Stimulated activated CD8-positive, alpha-beta memory T cell treated with anti-CD3 and anti-CD28 coated beads, Interleukin-15, amount 100 ng/mL, for 48 hours (primary cell): ENCODE data around the gene NUBPL.
"Not testable (repeated sequence)": the region's sequence is repeated elsewhere in the genome, so short reads cannot be mapped to it uniquely, and the experiment has no call there.

ENCODE experiments used
- DNase-seq, 2 donors: peaks; one replicate each; pipeline ENCODE4 v3.0.0-alpha.2; 2020; ENCODE audit warnings: low read depth in 2 of 2

The NUBPL gene

DNA sequence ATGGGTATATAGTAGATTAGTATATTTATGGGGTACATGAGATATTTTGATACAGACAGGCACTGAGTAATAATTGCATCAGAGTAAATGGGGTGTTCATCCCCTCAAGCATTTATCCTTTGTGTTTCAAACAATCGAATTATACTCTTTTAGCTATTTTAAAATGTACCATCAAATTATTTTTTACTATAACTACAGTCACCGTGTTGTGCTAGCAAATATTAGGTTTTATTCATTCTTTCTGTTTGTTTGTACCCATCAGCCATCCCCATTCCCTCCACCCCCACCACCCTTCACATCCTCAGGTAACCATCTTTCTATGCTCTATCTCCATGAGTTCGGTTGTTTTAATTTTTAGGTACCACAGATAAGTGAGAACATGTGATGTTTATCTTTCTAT, 115.8 kb downstream of the NUBPL start:
- no peak for DNase-seq

DNA sequence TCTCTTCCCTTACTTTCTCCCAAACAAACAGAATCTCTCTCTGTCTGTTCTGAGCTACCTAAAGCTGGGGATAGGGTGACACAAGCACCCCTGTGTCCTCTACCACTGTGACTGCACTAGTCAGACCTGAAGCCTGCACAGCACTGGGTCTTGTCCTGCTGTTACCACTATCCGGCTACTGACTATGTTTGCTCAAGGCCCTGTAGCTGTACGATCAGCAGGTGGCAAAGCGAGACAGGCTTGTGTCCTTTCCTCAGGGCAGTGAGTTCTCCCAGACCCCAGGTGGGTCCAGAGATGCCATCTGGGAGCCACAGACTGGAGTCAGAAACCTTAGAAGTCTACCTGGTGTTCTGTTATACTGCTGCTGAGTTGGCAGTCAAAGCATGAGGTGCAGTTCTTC, 116.4 kb downstream of the NUBPL start:
- DNase-seq: no peak

DNA sequence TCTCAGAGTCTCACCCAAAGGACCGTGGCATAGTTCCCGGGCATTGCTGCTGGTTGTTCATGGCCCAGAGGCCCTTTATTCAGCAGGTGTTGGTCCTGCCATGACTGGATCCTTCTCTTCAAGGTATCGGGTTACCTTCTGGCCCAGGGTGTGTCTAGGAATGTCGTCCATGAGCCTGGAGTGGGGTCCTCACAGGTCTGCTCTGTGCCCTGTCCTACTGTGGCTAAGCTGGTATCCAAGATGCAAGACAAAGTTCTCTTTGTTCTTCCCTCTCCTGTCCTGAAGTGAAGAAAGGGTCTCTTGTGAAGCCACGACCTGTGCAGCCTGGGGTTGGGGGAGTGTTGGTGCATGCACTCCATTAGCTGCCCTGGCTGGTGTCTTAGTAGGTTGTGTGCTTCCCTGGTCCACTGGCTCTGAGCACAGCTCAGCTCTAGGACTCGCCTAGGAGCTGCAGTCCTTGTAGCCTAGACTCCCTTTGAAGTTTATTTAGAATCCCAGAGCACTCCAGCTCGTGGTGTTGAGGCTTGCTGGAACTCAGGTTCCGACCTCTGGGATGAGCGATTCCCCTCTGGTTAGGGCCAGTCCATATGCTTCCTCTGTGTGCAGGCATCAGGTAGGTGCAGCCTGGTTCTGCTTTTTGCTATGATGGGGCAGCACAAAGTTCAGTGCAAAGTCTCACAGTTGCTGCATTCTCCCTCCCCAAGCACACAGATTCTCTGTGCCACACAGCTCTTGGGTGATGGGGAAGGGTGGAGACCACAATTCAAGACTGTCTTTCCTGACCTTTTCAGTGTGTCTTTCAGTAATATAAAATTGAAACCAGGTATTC, 117.4 kb downstream of the NUBPL start:
- no peak for DNase-seq

DNA sequence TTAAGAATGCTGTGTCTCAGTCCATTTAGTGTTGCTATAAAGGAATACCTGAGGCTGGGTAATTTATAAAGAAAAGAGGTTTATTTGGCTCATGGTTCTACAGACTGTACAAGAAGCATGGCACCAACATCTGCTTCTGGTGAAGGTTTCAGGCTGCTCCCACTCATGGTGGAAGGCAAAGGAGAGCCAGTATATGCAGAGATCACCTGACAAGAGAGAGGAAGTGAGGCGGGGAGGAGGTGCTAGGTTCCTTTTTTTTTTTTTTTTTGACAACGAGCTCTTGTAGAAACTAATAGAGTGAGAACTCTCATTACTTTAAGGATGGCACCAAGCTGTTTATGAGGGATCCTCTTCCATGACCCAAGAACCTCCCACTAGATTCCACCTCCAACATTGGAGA, 121.6 kb downstream of the NUBPL start:
- no peak for DNase-seq

DNA sequence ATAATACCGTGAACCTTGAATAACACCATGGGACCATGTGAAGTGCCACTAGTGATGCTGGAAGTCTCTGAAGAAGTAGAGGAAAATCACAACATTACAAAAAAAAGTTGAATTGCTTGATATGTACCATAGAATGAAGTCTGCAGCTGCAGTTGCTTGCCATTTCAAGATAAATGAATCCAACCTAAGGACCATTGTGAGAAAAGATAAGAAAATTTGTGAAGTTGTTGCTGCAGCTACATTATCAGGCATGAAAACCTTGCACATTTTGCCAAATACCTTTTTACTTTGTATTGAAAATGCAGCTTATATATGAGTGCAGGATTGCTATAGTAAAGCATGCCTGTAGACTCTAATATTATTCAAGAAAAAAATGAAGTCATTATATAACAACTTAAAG, 126.5 kb downstream of the NUBPL start:
- no peak for DNase-seq

DNA sequence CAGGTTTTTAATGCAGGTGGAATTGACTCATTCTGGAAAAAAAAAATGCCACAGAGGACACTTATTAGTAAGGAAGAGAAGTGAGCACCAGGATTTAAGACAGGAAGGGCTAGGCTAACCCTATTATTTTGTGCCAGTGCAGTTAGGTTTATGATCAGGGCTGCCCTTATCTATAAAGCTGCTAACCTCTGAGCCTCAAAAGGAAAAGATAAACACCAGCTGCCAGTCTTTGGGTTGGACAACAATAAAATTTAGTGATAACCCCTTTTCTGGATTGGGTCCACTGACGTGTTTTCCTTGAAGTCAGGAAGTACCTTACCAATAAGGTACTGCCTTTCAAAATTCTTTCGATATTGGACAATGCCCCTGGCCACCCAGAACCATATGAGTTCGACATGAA, 128.9 kb downstream of the NUBPL start:
- no peak for DNase-seq

DNA sequence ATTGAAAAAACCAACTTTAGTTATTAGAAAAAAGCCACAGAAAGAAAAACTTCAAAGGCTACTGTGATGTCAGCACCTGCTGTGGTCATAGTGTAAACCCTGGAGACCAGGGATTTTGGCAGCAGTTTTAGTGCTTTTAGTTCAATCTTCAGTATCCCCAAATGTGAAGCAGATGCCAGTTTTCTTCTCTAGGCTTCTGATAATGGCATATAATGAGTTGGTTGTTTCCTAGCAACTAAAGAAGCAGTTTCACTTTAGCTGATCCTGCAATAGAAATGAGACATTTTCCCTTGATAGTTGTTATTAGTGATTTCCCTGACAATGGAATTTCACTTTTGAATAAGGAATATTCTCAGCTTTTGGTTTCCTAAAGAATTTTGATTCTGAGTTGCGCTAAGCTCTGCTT, 131.2 kb downstream of the NUBPL start:
- no peak for DNase-seq

DNA sequence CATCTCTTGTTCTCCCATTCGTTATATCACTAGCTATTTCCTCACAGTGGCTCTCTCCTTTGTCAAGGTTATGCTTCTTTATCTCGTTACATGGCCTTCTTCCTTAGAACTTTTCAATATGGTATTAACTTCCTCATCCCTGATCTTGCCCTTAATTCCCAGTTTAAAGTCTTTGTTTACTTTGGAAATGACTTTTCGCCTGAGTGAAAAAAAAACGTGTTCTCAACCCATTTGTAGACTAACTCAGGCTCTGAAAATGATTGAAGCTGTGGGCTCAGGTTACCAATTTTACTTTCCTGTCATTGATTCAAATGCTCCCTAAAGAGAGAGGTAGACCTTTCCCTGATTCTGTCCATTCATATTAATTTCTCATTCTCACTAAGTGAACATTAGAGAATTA, 135.2 kb downstream of the NUBPL start:
- no peak for DNase-seq

DNA sequence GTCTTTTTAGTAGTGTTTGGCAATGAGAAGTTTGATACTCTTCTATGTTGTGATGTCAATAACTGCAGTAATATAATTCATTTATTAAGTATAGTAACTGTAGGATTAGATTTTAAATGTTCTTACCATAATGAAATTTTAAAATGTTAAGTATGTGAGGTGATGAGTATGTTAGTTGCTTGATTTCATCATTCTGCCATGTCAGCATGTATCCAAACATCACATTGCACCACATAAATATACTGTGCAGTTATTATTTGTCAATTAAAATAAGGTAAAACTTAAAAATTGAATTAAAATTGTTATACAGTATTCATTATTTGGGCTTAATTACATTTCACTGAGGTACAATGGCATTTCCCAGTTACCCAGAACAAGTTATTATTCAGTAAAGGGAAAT, 138.6 kb downstream of the NUBPL start:
- no peak for DNase-seq

DNA sequence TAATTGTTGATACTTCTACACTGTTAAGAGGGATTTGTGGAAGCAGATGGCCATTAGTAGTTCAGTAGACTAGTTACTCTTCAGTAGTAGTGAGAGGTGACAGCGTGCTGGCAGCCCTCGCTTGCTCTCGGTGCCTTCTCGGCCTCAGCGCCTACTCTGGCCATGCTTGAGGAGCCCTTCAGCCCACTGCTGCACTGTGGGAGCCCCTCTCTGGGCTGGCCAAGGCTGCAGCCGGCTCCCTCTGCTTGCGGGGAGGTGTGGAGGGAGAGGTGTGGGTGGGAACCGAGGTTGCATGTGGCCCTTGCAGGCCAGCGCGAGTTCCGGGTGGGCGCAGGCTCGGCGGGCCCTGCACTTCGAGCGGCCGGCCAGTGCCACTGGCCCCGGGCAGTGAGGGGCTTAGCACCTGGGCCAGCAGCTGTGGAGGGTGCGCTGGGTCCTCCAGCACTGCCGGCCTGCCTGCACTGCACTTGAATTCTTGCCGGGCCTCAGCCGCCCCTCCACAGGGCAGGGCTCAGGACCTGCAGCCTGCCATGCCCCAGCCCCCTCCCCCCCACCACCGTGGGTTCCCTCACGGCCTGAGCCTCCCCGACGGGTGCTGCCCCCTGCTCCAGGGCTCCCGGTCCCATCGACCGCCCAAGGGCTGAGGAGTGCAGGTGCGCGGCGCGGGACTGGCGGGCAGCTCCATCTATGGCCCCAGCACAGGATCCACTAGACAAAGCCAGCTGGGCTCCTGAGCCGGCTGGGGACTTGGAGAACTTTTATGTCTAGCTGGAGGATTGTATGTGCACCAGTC, 139.3 kb downstream of the NUBPL start:
- DNase-seq: no peak

DNA sequence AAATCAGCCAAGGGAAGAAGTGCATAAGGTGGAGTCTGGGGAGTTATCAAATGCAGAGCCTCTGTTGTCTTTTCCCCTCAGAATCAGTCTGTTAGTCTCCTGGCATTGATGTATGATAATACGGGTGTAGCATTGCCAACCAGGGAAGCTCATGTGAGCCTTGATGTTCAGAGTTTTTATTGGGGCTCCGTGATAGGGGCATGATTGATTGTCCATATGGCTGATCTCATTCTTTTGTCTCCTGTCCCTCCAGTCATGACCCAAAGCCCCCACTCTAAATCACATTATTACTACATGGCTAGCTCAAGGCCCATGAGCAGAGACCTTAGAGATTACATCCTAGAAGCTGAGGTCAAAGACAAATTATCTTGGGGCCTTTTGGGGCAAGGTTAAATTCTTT, 140.9 kb downstream of the NUBPL start:
- no peak for DNase-seq

DNA sequence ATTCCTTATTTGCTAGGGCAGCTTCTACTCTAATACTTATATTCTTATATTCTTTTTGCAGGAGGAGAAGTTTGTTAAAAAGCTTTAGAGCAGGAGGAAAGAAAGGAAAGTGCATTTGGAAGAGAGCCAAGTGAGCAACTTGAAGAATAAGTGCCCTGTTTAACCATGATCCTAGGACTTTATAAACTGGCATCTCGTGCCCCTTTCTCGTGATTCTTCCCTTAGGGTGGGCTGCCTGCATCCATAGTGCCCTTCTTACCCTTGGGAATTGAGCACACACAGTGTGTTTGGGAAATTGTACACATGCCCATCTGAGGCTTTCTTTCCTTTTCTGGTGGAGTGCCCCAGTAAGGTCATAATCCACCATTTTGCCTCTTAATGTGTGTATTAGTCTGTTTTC, 141.9 kb downstream of the NUBPL start:
- no peak for DNase-seq

DNA sequence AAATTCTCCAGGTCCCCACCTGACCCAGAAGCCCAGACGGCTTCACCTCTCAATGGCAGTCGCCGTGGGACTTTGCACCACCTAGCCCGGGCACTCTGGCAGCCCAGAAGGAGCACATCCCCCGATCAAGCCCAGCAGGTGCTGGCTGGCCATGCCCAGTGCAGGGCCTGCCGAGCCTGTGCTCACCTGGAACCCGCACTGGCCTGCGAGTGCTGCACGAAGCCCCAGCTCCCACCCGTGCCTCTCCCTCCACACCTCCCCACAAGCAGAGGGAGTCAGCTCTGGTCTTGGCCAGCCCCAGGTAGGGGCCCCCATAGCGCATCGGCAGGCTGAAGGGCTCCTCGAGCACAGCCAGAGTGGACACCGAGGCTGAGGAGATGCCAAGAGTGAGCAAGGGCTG, 144.5 kb downstream of the NUBPL start:
- DNase-seq: no peak

DNA sequence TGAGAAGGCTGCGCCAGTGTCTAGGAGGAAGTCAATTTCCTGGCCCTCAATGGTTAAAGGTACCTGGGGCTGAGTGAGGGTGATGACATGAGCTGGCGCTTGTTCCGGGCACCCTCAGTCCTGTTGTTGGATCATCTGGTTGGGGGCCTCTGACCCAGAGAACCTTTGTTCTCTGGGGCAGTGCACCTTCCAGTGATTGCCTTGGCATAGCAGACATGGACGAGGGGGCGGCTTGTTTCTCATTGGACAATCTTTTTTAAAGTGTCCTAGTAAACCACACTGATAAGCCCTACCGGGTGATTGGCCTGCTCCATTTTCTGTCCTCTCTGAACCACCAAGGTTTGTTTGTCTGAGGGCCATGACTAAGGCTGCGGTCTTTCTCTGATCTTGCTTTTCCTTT, 147.5 kb downstream of the NUBPL start:
- DNase-seq: not testable (repeated sequence)

DNA sequence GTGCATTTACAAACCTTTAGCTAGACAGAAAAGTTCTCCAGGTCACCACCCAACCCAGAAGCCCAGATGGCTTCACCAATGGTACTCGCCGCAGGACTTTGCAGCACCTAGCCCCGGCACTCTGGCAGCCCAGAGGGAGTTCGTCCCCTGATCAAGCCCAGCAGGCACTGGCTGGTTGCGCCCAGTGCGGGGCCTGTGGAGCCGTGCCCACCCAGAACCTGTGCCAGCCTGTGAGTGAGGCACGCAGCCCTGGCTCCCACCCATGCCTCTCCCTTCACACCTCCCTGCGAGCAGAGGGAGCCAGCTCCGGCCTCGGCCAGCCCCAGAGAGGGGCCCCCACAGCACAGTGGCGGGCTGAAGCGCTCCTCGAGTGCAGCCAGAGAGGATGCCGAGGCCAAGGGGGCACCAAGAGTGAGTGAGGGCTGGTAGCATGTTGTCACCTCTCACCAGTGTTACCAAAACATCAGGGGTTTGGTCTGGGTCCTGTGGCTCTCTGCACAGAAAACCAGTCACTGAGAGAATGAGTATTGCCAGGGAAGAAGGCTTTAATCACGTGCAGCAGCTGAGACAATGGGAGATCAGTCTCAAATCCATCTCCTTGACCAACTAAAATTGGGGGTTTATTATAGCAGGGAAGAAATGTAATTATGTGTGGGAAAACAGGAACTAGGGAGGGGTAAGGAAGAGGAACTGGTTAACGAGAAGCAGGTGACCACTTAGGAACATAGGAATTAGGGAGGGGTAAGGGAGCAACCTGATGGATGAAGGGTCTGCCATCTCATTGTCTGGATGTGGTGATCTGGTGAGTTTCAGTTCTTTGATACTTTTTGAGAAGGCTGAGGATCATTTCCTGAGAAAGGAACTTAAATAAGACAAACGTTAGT, 151.3 kb downstream of the NUBPL start:
- no peak for DNase-seq

DNA sequence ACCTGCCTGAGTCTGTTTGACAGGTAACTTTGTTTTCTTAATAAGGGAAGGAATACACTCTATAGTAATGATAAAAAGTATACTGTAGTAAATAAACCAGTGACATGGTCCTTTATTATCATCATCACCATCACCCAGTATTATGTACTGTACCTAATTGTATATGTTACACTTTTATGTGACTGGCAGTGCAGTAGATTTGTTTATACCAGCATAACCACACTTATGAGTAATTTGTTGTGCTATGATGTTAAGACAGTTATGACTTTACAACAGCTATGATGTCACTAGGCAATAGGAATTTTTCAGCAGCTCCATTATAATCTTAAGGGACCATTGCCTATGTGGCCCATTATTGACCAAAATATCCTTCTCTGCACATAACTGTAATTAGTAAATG, 155.0 kb downstream of the NUBPL start:
- no peak for DNase-seq

DNA sequence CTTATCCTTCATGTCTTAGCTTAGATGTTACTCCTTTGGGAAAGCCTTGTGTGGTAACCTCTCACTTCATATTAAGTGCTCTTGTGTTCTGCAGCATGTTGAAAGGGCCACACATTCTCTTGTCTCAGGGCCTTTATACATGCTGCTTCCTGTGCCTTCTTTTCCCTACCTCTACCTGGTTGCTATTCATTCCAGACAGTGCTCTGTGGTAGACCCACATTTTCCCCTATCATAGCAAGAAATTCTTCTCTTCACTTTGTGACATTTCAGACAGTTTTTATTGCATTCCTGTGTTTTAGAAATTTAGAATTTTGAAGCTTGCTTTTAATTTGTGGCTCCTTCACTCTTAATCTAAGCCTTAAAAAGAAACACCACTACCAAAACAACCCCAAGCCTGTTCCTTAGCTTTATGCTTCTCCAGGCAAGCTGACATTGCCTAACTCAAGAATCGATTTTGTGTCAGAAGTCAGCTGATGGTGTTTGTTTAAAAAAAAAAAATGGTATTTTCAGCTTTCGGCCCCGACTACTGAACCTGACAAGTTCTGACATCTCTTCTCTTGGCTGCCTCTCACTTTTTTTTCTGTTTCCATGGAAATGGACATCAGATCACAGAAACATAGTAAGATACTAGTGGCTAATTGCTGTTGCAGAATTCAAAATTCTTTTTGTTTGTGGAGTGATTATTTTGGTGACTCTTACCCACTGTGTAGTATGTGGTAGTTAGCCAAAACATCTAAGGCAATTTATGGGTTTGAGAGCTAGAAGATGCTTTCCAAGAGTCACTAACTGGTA, 156.3 kb downstream of the NUBPL start:
- no peak for DNase-seq

DNA sequence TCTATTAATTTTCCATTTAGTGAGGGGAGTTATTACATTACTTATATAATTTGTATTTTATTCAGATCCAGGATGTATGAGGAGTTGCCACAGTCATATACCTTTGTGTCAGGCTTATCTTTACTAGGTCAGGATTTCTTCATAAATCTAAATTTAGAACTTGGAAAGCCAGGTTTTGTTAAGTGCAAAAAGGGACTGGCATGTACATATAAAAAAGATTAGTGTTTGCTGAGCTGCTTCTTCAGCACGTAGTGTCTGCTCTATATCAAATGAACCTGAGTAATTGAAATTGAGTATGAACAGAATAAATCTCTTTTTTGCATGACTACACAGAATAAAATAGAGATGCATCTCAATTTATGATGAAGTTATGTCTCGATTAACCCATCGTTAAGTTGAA, 157.4 kb downstream of the NUBPL start:
- DNase-seq: no peak

DNA sequence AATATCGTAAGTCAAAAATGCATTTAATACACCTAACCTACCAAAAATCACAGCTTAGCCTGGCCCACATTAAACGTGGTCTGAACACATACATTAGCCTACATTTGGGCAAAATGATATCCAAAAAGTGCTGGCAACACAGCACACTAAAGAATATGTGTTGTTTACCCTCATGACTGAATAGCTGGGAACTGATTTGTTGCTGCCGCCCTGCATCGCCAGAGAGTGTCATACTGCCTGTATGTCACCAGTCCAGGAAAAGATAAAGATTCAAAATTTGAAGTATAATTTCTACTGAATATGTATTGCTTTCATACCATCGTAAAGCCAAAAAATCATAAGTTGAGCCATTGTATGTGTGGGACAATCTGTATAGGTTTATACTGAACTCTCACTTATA, 157.8 kb downstream of the NUBPL start:
- no peak for DNase-seq

DNA sequence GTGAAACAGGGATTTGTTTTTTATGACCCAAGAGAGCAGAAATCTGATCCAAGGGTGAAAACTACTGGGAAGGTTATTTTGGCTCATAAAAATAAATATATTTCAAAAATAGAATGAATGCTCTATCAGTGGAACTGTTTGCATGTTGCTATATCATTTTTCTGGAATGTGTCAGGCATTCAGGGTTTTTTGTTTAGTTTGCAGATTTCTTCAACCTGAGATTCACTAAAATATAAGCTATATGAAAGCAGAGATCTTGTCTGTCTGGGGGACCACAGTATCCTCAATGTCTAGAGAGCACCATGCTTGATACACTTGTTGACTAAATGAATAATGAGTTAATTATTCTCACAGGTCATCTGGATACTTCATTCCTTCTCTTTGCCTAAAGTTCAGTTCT, 165.1 kb downstream of the NUBPL start:
- no peak for DNase-seq

DNA sequence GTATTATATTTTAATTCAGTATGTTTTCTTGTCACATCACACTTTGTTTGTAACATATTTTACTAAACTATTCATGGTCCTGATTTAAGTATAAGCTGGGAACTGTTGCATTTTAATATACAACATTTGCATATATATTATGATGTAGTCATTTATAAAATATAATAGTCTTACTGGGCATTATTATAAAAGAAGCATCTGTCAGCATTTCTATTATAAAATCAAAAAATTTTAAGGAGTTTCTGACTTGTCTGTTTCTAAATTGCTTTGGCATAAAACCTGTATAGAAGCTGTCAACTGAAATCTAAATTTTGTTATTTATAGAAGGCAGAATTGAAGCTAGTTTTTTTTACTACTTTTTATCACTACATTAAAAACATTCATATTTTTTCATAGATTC, 166.6 kb downstream of the NUBPL start:
- DNase-seq: no peak

DNA sequence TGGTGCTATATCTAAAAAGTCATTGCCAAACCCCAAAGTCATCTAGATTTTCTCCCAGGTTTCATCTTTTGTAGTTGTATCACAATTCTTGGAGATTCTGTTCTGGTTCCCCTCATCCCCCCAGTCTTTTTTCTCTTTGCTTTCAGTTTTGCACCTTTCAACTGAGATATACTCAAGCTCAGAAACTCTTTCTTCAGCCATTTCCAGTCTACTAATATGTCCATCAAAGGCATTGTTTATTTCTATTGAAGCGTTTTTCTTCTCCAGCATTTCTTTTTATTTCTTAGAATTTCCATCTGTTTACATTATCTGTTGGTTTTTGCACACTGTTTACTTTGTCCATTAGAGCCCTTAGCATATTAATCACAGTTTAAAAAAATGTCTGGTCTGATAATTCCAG, 179.5 kb downstream of the NUBPL start:
- no peak for DNase-seq
